SK-N-MC (cell line): ENCODE data around the gene LRRN4CL.

Experiments
- EZH2 ChIP-seq: fragments of 200-600 bp; sonication (generic); IDR thresholded peaks from one replicate; pipeline ENCODE4 v1.6.1; 2017; ENCODE audit warnings: antibody characterized with exemption
- POLR2AphosphoS5 ChIP-seq: IDR thresholded peaks from 2 replicates; pipeline ENCODE4 v1.6.1; 2012; ENCODE audit warnings: mild to moderate bottlenecking, low read depth, low read length, borderline replicate concordance

GRCh38 chr11:62680825-62681240 lies 8.5 kb downstream of the LRRN4CL start:
- TF ChIP-seq EZH2, result no peak
- no peak for TF ChIP-seq POLR2AphosphoS5
